ENCODE measurements around the gene CDC42EP3. TPM values are rescaled to one million over a fixed set of nuclear protein-coding genes. Genes with fewer than 3 reads are reported as not detected.

The CDC42EP3 gene
- total and polyA plus RNA-seq, 2 experiments from 2014 or later = 31.4 TPM

DNA sequence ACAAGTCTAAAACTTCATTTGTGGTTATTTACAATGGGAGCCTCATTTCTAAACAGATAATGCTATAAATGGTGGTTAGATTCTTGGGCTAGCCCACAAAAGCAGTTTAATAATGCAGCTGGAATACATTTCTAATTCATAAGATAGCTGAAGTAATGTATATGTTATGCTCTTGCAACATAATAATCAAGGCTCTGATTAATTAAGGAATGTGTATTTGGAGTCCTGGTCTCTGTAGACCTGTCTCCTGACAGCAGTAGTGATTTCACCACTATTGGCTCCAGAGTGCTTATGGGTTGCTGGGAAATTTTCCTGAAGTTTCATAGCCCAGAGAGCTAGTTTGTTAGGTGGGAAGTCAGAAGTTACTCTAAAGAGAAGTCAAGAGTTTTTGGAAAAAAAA is 21.3 kb upstream of the CDC42EP3 start:
- Histone ChIP-seq H3K4me2 (no peak overlapping the region), H3K79me2 (replicated peaks; ENCODE audit: insufficient read depth) (no peaks in the 10 kb centered on the region), H3K4me1 (ENCODE audit: insufficient read depth) (no peaks in the 10 kb centered on the region), H3F3A (replicated peaks; ENCODE audit: low read depth) (no peaks in the 10 kb centered on the region), H2AFZ (no peak overlapping the region), H3K36me3 (ENCODE audit: insufficient read depth) (no peaks in the 10 kb centered on the region), H3K9me2 (ENCODE audit: insufficient read depth) (peaks cover 7% of the 10 kb centered on the region; the same call in 1 of the 2 replicates), H3K27ac (ENCODE audit: low read depth) (no peak overlapping the region), H3K4me3 (no peak overlapping the region), H3K27me3 (ENCODE audit: insufficient read depth) (no peaks in the 10 kb centered on the region), H4K20me1 (replicated peaks; ENCODE audit: insufficient read depth) (no peaks in the 10 kb centered on the region)
- H3K27me3 Mint-ChIP-seq (ENCODE audit: insufficient read depth, low read depth, poor library complexity) = peaks cover 2% of the 10 kb centered on the region
- no peaks in the 10 kb centered on the region for H3K36me3 Mint-ChIP-seq (ENCODE audit: low read depth)
- peaks cover 5% of the 10 kb centered on the region; the same call in 2 of the 3 replicates for H3K4me1 Mint-ChIP-seq
- no peak overlapping the region for H3K27ac Mint-ChIP-seq
- ATAC-seq (no peak), DNase-seq (ENCODE audit: low spot score) (no peak)
- no peak for TF ChIP-seq STAT1 (IDR thresholded peaks at IDR 0.05; ENCODE audit: unreplicated experiment)
- no peak for TF ChIP-seq JUNB (IDR thresholded peaks at IDR 0.05; ENCODE audit: unreplicated experiment)
- no peak for TF ChIP-seq ZNF114 (CRISPR knock-in tag; IDR thresholded peaks at IDR 0.05)
- TF ChIP-seq NANOG (IDR thresholded peaks at IDR 0.05; ENCODE audit: borderline replicate concordance) = no peak
- TF ChIP-seq EZH2phosphoT487 (IDR thresholded peaks at IDR 0.05; ENCODE audit: unreplicated experiment) = no peak
- no peak for TF ChIP-seq POLR2AphosphoS5 (IDR thresholded peaks at IDR 0.05; ENCODE audit: low read depth)
- TF ChIP-seq, protein P1, sequence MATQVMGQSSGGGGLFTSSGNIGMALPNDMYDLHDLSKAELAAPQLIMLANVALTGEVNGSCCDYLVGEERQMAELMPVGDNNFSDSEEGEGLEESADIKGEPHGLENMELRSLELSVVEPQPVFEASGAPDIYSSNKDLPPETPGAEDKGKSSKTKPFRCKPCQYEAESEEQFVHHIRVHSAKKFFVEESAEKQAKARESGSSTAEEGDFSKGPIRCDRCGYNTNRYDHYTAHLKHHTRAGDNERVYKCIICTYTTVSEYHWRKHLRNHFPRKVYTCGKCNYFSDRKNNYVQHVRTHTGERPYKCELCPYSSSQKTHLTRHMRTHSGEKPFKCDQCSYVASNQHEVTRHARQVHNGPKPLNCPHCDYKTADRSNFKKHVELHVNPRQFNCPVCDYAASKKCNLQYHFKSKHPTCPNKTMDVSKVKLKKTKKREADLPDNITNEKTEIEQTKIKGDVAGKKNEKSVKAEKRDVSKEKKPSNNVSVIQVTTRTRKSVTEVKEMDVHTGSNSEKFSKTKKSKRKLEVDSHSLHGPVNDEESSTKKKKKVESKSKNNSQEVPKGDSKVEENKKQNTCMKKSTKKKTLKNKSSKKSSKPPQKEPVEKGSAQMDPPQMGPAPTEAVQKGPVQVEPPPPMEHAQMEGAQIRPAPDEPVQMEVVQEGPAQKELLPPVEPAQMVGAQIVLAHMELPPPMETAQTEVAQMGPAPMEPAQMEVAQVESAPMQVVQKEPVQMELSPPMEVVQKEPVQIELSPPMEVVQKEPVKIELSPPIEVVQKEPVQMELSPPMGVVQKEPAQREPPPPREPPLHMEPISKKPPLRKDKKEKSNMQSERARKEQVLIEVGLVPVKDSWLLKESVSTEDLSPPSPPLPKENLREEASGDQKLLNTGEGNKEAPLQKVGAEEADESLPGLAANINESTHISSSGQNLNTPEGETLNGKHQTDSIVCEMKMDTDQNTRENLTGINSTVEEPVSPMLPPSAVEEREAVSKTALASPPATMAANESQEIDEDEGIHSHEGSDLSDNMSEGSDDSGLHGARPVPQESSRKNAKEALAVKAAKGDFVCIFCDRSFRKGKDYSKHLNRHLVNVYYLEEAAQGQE (IDR thresholded peaks at IDR 0.05; ENCODE audit: unreplicated experiment) = no peak
- no peak for TF ChIP-seq ETS1 (IDR thresholded peaks at IDR 0.05)
- TF ChIP-seq ZNF331 (CRISPR knock-in tag; IDR thresholded peaks at IDR 0.05; ENCODE audit: low read depth) = no peak
- TF ChIP-seq CTCF (conservative IDR thresholded peaks at IDR 0.05; ENCODE audit: low read depth in 2 of 2) = no peak
- TF ChIP-seq, protein P2, sequence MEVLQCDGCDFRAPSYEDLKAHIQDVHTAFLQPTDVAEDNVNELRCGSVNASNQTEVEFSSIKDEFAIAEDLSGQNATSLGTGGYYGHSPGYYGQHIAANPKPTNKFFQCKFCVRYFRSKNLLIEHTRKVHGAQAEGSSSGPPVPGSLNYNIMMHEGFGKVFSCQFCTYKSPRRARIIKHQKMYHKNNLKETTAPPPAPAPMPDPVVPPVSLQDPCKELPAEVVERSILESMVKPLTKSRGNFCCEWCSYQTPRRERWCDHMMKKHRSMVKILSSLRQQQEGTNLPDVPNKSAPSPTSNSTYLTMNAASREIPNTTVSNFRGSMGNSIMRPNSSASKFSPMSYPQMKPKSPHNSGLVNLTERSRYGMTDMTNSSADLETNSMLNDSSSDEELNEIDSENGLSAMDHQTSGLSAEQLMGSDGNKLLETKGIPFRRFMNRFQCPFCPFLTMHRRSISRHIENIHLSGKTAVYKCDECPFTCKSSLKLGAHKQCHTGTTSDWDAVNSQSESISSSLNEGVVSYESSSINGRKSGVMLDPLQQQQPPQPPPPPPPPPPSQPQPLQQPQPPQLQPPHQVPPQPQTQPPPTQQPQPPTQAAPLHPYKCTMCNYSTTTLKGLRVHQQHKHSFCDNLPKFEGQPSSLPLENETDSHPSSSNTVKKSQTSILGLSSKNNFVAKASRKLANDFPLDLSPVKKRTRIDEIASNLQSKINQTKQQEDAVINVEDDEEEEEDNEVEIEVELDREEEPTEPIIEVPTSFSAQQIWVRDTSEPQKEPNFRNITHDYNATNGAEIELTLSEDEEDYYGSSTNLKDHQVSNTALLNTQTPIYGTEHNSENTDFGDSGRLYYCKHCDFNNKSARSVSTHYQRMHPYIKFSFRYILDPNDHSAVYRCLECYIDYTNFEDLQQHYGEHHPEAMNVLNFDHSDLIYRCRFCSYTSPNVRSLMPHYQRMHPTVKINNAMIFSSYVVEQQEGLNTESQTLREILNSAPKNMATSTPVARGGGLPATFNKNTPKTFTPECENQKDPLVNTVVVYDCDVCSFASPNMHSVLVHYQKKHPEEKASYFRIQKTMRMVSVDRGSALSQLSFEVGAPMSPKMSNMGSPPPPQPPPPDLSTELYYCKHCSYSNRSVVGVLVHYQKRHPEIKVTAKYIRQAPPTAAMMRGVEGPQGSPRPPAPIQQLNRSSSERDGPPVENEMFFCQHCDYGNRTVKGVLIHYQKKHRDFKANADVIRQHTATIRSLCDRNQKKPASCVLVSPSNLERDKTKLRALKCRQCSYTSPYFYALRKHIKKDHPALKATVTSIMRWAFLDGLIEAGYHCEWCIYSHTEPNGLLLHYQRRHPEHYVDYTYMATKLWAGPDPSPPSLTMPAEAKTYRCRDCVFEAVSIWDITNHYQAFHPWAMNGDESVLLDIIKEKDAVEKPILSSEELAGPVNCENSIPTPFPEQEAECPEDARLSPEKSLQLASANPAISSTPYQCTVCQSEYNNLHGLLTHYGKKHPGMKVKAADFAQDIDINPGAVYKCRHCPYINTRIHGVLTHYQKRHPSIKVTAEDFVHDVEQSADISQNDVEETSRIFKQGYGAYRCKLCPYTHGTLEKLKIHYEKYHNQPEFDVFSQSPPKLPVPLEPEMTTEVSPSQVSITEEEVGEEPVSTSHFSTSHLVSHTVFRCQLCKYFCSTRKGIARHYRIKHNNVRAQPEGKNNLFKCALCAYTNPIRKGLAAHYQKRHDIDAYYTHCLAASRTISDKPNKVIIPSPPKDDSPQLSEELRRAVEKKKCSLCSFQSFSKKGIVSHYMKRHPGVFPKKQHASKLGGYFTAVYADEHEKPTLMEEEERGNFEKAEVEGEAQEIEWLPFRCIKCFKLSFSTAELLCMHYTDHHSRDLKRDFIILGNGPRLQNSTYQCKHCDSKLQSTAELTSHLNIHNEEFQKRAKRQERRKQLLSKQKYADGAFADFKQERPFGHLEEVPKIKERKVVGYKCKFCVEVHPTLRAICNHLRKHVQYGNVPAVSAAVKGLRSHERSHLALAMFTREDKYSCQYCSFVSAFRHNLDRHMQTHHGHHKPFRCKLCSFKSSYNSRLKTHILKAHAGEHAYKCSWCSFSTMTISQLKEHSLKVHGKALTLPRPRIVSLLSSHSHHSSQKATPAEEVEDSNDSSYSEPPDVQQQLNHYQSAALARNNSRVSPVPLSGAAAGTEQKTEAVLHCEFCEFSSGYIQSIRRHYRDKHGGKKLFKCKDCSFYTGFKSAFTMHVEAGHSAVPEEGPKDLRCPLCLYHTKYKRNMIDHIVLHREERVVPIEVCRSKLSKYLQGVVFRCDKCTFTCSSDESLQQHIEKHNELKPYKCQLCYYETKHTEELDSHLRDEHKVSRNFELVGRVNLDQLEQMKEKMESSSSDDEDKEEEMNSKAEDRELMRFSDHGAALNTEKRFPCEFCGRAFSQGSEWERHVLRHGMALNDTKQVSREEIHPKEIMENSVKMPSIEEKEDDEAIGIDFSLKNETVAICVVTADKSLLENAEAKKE (CRISPR knock-in tag; IDR thresholded peaks at IDR 0.05) = no peak
- TF ChIP-seq EZH2 (IDR thresholded peaks at IDR 0.05; ENCODE audit: low read depth, unreplicated experiment) = no peak
- no peak for TF ChIP-seq CREB1 (CRISPR knock-in tag; IDR thresholded peaks at IDR 0.05; ENCODE audit: low read depth)
- H3K4me3 Mint-ChIP-seq = no peak overlapping the region
- H3K9me3 Mint-ChIP-seq = no peaks in the 10 kb centered on the region
